22Rv1 (cell line): ENCODE results near the gene MMP23B.

Experiments used
- H3K27ac ChIP-seq: fragments of 450-650 bp; 2 replicates; pipeline ENCODE4 v1.5.1; 2017
- CTCF ChIP-seq: fragments of 450-650 bp; IDR thresholded peaks from 2 replicates; pipeline ENCODE4 v1.5.1; 2017; ENCODE audit warnings: mild to moderate bottlenecking
- ZFX ChIP-seq: fragments of 450-650 bp; IDR thresholded peaks from 2 replicates; pipeline ENCODE4 v1.6.1; 2017; ENCODE audit warnings: antibody characterized with exemption, borderline replicate concordance

MMP23B gene

GRCh38 chr1:1623631-1624442, 8.1 kb upstream of the MMP23B start:
- H3K27ac ChIP-seq, result no peak overlapping the region
- TF ChIP-seq ZFX (no peak), CTCF (no peak)

- H3K27ac ChIP-seq, result no peak overlapping the region
- TF ChIP-seq CTCF (no peak), ZFX (no peak)
Measured at GRCh38 chr1:1624443-1625403, 7.2 kb upstream of the MMP23B start.

GRCh38 chr1:1625404-1625775, 6.6 kb upstream of the MMP23B start:
- H3K27ac ChIP-seq, result no peak overlapping the region
- TF ChIP-seq ZFX (no peak), CTCF (no peak)

GRCh38 chr1:1625824-1626206, 6.2 kb upstream of the MMP23B start:
- no peak overlapping the region for H3K27ac ChIP-seq
- TF ChIP-seq ZFX (no peak), CTCF (no peak)

GRCh38 chr1:1626207-1627141, 5.5 kb upstream of the MMP23B start:
- TF ChIP-seq ZFX, result no peak
- no peak for TF ChIP-seq CTCF
- H3K27ac ChIP-seq, result no peak overlapping the region

GRCh38 chr1:1627261-1627828, 4.6 kb upstream of the MMP23B start:
- no peak for TF ChIP-seq ZFX
- no peak for TF ChIP-seq CTCF

More at GRCh38 chr1:1627261-1627828, 4.6 kb upstream of the MMP23B start:
- no peak overlapping the region for H3K27ac ChIP-seq
